Fibroblast of the aortic adventitia (primary cell): Measurements from ENCODE around the gene RPP14. TPM values are rescaled to one million over a fixed set of nuclear protein-coding genes. Genes with fewer than 3 reads are reported as not detected.
A peak's percentile ranks its signal among the peaks of the same experiment; 100 is the strongest.

Source experiments
- DNase-seq: peaks from one replicate; pipeline ENCODE4 v3.0.0-alpha.2; 2010; ENCODE audit warnings: low read depth
- H3K4me3 ChIP-seq: 2 replicates; pipeline ENCODE4 v1.5.1; 2011; ENCODE audit warnings: low read depth, mild to moderate bottlenecking, control low read depth, low read length, moderate library complexity
- CTCF ChIP-seq: IDR thresholded peaks from 2 replicates; pipeline ENCODE4 v1.5.1; 2011; ENCODE audit warnings: mild to moderate bottlenecking, low read length, control low read depth, inconsistent platforms; ENCODE audit not compliant: insufficient read depth
- total RNA-seq: library from RNA; depleted of rRNA; stranded (reverse); fragments of >200 nt; gene quantifications from 2 replicates; pipeline ENCODE4 v1.2.3, GENCODE V29; 2012; ENCODE audit warnings: low replicate concordance

The RPP14 gene
- total RNA-seq, 1 donor, result 10.8 TPM

DNA sequence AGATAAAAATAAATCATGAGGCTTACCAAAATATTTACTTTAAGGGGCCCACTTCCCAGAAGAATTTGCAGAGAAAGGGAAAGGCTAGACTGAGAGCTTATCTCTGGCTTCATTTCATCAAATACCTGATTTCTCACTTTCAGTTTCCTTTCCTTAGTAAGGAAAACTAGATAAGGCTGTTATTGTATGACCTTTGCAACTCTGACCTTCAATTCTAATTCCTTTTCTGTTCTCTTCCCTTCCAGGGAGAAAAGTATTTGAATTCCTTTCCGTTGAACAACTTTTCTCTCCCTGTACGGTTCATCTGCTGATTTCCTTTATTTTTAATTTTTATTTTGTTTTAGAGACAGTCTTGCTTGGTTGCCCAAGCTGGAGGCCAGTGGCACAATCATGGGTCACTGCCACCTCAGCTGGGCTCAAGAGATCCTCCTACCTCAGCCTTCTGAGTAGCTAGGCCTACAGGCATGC, 19.5 kb downstream of the RPP14 start:
- no peak overlapping the region for H3K4me3 ChIP-seq
- no peak for TF ChIP-seq CTCF
- DNase-seq, result peak; percentile 36

- no peak for TF ChIP-seq CTCF
- no peak for DNase-seq
These were observed 20.3 kb downstream of the RPP14 start for GRCh38 chr3:58326267-58326900.

DNA sequence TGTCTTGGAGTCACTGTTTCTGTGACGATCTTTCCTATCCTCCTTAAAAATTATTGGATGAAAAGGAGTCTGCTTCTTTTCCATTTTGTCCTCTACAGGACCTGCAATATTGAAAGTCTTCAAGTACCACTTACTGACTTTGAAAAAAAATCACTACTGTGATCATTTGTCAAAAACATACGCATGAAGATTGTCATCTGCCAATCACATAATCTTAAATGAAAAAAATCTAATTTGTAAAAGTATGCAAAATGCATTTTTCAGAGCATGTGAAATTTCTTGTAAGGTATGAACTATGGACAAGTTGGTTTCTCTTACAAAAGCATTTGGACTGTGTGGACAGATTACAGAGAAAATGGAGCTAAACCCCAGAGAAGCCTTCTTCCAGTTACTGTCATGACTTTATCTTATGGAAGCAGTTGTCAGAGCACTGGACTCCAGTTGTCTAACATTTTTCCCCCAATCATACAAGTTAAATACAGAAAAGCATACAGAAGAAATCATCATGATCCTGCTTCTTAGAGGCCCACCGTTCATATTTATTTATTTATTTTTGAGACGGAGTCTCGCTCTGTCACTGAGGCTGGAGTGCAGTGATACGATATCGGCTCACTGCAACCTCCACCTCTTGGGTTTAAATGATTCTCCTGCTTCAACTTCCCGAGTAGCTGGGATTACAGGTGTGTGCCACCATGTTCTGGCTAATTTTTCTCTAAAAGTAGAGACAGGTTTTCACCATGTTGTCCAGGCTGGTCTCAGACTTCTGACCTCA, 23.3 kb downstream of the RPP14 start:
- TF ChIP-seq CTCF, result no peak
- no peak overlapping the region for H3K4me3 ChIP-seq
- no peak for DNase-seq

More at GRCh38 chr3:58326267-58326900, 20.3 kb downstream of the RPP14 start:
- H3K4me3 ChIP-seq, result no peak overlapping the region

DNA sequence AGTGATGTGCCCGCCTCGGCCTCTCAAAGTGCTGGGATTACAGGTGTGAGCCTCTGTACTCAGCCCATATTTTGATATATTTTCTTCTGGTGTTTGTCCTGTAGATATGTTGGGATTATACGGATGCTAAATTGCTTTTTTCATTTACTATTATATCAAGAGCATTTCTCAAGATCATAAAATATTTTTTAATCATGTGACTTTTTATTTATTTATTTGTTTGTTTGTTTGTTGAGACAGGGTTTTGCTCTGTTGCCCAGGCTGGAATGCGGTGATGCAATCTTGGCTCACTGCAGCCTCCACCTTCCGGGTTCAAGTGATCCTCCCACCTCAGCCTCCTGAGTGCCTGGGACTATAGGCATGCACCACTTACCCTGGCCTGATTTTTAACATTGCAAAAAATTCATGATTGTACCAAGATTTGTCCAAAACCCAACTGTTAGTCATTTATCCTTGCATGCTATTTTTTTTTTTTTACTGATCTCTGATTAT, 23.9 kb downstream of the RPP14 start:
- no peak for TF ChIP-seq CTCF
- DNase-seq, result no peak
- no peak overlapping the region for H3K4me3 ChIP-seq

GRCh38 chr3:58331593-58332152, 25.6 kb downstream of the RPP14 start:
- no peak for DNase-seq
- no peak for TF ChIP-seq CTCF
- H3K4me3 ChIP-seq, result no peak overlapping the region

DNA sequence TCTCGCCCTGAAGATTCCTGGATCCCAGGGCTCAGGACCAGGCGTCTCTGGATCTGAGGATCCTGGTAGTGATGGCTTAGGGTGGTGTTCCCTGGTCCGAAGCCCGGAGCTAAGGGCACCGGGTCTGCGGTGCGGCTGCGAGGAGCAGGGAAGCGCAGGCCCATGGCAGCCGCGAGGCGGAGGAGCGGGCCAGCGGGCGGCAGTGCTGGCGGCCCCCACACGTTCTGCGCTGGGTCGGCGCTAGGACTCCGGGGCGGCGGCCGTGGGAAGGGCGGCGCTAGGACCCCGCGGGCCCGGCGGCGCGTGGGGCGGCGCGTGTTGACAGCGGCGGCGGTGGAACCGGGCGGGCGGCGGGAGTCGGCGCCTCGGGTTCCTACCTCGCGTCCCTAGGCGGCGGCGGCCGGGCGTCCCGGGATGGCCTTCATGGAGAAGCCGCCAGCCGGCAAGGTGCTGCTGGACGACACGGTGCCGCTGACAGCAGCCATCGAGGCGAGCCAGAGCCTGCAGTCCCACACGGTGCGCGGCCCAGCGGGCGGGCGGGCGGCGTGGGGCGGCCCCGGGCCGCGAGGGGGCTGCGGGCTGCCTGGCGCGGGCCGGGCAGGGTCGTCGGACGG, 26.6 kb downstream of the RPP14 start, which contains the start of gene PXK:
PXK (plus strand) TSS at position 318 of the 614 bp plus-strand sequence; CDS start at position 415, 97 bp downstream.
- TF ChIP-seq CTCF, result no peak
- peak within 1 kb of the TSS; percentile 90 for H3K4me3 ChIP-seq
- DNase-seq, result peak; percentile 68
